Activated naive CD8-positive, alpha-beta T cell treated with anti-CD3 and anti-CD28 coated beads for 36 hours (primary cell): Measurements from ENCODE around the gene SLC39A2. TPM values are rescaled to one million over a fixed set of nuclear protein-coding genes. Genes with fewer than 3 reads are reported as not detected.

ENCODE experiments used
- DNase-seq: peaks from one replicate; pipeline ENCODE4 v3.0.0; 2021
- H3K27ac Mint-ChIP-seq: one replicate; pipeline ENCODE4 v1.8.0; 2022; ENCODE audit warnings: mild to moderate bottlenecking, moderate library complexity, mixed read lengths
- H3K27me3 Mint-ChIP-seq: one replicate; pipeline ENCODE4 v1.8.0; 2022; ENCODE audit warnings: mild to moderate bottlenecking, mixed read lengths
- H3K36me3 Mint-ChIP-seq: one replicate; pipeline ENCODE4 v1.8.0; 2021; ENCODE audit warnings: mild to moderate bottlenecking, mixed read lengths
- H3K4me1 Mint-ChIP-seq: one replicate; pipeline ENCODE4 v1.8.0; 2021; ENCODE audit warnings: mixed read lengths
- H3K4me3 Mint-ChIP-seq: one replicate; pipeline ENCODE4 v1.8.0; 2022; ENCODE audit warnings: mild to moderate bottlenecking, moderate library complexity, mixed read lengths
- H3K9me3 Mint-ChIP-seq: one replicate; pipeline ENCODE4 v1.8.0; 2022; ENCODE audit warnings: mixed read lengths
- total RNA-seq, 2 experiments: library from RNA; stranded (reverse); gene quantifications; one replicate each; pipeline ENCODE4 v1.2.3, GENCODE V29; 2021

Gene SLC39A2
- total RNA-seq, 2 experiments from 2014 or later = 0.36 to 0.54 TPM

DNA sequence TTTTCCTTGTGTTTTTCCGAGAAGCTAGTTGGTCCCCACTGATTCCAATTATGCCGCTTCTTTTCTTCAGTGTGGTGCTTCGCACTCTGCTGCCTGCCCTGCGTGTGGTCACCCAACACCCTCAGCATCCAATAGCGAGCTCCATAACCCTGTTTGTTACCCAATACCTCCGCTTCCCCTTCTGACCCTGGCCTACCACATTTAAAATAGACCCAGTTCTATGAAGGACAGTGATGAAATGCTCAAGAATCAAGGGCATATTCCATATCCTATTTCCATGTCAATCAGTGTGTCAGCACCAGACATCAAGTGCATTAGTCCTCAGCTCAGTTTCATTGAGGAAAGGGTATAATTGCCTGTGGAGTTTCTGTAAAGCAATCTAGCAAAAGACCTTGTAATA is 16.2 kb downstream of the SLC39A2 start:
- H3K9me3 Mint-ChIP-seq = no peaks in the 10 kb centered on the region
- no peaks in the 10 kb centered on the region for H3K4me1 Mint-ChIP-seq
- no peak for DNase-seq
- H3K27ac Mint-ChIP-seq = no peak overlapping the region
- H3K4me3 Mint-ChIP-seq = no peak overlapping the region
- H3K27me3 Mint-ChIP-seq = peaks cover 18% of the 10 kb centered on the region
- no peaks in the 10 kb centered on the region for H3K36me3 Mint-ChIP-seq

DNA sequence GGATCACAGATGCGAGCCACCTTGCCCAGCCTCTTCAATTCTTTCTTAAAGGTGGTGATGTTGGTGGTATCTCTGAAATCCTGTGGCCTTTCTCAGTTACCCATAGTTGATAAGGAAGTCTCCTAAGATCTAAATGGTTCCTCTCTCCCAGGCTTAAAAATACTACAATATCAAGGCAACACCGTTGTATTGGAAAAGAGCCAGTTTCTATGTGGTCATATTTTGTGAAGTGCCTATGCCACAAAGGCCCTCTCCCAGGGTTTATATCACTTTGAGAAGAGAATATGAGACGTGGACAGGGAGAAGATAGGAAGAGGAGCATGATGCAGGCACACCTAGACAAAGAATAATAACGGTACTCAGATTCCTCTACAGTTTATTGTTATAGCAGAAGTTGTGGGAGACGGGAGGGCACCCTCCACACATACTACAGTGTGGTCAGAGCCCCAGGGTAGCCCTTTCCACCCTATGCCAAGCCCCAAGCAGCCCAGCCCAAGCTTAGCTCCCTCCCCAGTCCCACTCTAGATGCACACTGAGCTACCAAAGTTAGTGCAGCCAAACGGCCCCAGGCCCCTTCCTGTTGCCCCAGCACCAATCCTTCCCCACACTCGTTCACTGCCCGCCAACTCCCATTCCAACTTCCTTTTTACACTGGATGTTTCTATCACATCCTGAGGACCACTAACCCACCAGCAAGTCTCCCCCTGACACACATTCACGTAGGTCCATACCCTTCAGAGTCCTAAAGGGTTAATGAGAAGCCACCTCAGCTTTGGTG is 17.5 kb downstream of the SLC39A2 start:
- H3K9me3 Mint-ChIP-seq = no peaks in the 10 kb centered on the region
- DNase-seq = no peak
- no peak overlapping the region for H3K27ac Mint-ChIP-seq
- H3K4me3 Mint-ChIP-seq = no peak overlapping the region
- no peaks in the 10 kb centered on the region for H3K4me1 Mint-ChIP-seq
- no peaks in the 10 kb centered on the region for H3K36me3 Mint-ChIP-seq
- H3K27me3 Mint-ChIP-seq = peaks cover 13% of the 10 kb centered on the region

DNA sequence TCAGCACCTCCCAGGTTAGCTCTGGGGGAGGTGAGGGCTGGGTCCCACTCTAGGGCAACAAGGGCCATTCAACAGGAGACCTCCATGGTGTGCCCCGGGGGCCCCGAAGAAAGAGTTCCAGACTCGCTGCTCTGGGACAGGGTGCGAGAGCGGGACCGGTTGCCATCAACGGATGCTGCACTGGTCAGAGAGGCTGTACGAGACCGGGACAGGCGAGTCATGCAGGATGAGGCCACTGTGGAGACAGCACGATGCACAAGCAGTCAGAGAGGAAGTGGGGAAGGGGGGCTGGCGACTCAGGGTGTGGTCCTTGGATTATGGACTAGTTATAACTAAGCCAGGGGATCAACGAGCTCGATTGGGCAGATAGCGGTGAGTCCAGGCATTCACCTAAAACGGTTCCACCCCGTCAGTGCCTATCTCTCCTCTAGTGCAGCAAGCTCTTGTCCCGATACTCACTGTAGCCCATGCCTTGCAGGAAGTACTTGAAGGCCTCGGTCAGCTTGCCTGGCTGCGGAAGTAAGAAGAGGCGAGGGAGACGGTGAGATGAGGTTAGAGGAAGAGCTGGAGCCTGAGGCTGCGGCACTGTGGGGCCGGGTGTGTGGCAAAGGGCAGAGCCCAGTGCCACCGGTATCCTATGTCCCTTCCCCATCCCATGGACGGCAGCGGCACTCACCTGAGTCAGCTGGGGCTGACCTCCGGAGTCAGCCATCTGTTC is 18.6 kb downstream of the SLC39A2 start:
- Mint-ChIP-seq H3K27ac (no peak overlapping the region), H3K4me3 (no peak overlapping the region), H3K4me1 (no peaks in the 10 kb centered on the region), H3K9me3 (no peaks in the 10 kb centered on the region), H3K36me3 (no peaks in the 10 kb centered on the region), H3K27me3 (peaks cover 4% of the 10 kb centered on the region)
- DNase-seq = no peak

DNA sequence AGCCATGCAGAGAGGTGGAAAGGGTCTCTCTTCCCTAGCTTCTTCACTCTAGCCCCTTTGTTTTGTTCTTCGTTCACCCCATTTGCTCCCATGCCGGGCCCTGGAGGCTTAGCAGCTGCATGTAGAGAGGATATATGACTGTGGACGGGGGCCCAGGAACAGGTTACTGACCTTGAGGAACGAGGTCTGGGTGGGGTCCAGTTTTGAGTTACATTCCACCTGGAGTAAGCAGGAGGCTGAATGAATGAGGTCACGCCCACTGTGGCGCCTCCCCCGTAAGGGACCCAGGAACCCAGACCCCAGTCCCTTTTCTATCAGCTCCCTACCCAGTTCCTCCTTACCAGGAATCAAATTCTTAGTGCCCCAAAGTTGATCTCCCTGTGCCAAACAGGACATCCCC is 19.2 kb downstream of the SLC39A2 start:
- peaks cover 4% of the 10 kb centered on the region for H3K27me3 Mint-ChIP-seq
- no peak overlapping the region for H3K4me3 Mint-ChIP-seq
- no peaks in the 10 kb centered on the region for H3K4me1 Mint-ChIP-seq
- no peak for DNase-seq
- H3K9me3 Mint-ChIP-seq = no peaks in the 10 kb centered on the region
- no peaks in the 10 kb centered on the region for H3K36me3 Mint-ChIP-seq
- H3K27ac Mint-ChIP-seq = no peak overlapping the region

DNA sequence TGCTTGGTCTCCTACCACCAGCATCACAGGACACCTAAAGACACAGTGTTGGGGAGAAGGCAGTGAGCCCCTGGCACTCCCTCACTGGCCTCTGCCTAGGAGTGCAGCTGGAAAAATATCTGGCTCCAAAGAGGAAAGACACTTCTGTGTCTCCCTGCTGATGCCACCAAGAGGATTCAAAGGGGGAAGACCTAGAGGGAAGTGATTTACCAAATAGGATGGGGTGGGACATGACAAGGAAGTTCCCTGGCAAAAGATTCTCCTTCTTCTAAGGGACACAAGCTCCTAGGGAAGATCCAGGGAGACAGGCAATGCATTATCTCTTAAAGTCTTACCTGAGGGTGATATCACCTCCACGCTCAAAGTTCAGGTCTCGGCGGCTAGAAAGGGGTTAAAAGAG is 19.7 kb downstream of the SLC39A2 start:
- H3K27ac Mint-ChIP-seq = no peak overlapping the region
- no peaks in the 10 kb centered on the region for H3K36me3 Mint-ChIP-seq
- H3K27me3 Mint-ChIP-seq = peaks cover 3% of the 10 kb centered on the region
- no peaks in the 10 kb centered on the region for H3K9me3 Mint-ChIP-seq
- no peak for DNase-seq
- no peak overlapping the region for H3K4me3 Mint-ChIP-seq
- H3K4me1 Mint-ChIP-seq = peaks cover under 1% of the 10 kb centered on the region

DNA sequence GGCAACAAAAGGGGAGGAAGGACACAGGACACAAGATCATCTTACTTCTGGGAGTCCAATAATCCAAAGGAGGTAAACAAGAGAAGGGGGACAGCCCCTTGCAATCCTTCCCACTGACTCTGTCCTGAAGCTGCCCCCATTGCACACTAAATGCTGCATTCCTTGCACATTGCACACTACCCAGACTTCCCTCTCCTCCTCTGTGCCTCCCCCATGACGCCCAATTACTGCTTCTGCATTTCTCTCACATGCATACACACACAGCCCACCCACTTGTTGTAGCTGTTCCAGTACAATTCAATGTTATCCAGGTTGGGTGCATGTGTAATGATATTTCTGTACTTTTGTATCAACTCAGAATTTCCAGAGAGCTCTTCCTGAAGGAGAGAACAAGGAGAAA is 20.3 kb downstream of the SLC39A2 start:
- H3K9me3 Mint-ChIP-seq = no peaks in the 10 kb centered on the region

DNA sequence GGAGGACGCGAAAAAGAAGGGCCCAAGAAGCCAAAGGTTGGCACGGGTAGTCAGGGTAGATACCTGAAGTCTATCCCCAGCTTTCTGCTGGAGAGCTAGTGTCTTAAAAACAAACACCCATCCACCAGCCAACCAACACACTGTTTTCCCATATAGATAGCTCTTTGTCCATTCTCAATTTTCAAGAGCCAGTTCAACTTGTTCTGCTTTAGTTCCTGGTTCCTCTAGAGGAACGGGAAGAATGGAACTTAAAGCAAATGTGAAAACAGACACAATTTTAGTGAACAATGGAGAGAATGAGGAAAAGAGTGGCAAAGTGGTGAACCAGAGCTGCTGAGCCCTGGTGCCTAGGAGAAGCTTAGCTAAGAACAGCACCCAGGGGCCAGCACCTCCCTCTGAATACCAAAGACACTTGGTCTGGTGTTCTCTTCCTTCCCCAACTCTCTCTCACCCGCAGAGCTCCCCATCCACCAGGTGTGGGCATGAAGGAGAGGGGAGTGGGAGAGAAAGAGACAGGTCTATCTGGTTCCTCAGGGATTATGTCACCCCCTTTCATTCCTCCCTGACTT is 22.0 kb downstream of the SLC39A2 start:
- no peaks in the 10 kb centered on the region for H3K9me3 Mint-ChIP-seq
- no peak for DNase-seq
- no peaks in the 10 kb centered on the region for H3K36me3 Mint-ChIP-seq
- no peak overlapping the region for H3K27ac Mint-ChIP-seq
- no peaks in the 10 kb centered on the region for H3K27me3 Mint-ChIP-seq
- H3K4me3 Mint-ChIP-seq = no peak overlapping the region
- peaks cover 6% of the 10 kb centered on the region for H3K4me1 Mint-ChIP-seq

More for the DNA sequence above, 20.3 kb downstream of the SLC39A2 start:
- H3K4me3 Mint-ChIP-seq = no peak overlapping the region
- peaks cover 6% of the 10 kb centered on the region for H3K4me1 Mint-ChIP-seq
- no peak for DNase-seq
- H3K27ac Mint-ChIP-seq = no peak overlapping the region
- H3K36me3 Mint-ChIP-seq = no peaks in the 10 kb centered on the region
- H3K27me3 Mint-ChIP-seq = no peaks in the 10 kb centered on the region

DNA sequence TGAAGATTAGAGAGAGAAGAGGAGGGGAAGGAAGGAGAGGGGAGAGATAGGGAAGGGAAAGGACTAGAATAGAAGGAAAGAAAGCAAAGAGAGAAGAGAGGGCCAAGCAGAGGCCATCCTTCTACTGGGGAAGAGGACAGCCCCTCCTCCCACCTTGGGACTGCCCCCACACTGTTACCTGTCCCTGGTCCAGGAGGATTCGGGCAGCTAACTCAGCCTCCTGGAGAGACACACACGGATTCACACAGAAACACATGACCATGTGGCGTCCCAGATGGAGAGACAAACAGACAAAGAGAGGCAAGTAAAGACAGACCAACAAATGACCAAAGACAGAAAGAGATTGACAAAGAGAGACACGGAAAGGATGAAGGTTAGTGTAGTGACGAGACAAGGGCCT is 23.6 kb downstream of the SLC39A2 start:
- H3K27ac Mint-ChIP-seq = no peak overlapping the region
- peaks cover 6% of the 10 kb centered on the region for H3K4me1 Mint-ChIP-seq
- no peaks in the 10 kb centered on the region for H3K27me3 Mint-ChIP-seq
- DNase-seq = no peak
- no peak overlapping the region for H3K4me3 Mint-ChIP-seq
- no peaks in the 10 kb centered on the region for H3K36me3 Mint-ChIP-seq
- no peaks in the 10 kb centered on the region for H3K9me3 Mint-ChIP-seq

DNA sequence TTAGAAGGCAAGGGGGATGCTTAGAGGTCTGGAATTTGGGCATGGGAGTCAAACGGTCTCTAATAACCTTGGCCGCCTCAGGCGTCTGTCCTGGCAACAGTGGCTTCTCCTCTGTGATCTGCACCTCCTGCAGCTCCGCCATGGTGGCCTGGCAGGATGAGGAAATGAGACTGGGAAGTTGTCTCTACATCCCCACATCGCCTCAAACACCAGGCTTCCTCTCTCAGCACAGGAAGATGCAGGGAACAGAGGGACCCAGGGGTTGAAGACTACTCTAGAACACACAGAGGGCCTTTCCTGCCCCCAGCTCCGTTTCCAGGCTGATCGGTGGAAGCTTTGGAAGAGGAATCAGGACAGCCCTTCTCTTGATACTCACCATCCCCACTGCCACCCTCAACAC is 24.1 kb downstream of the SLC39A2 start:
- Mint-ChIP-seq H3K27me3 (no peaks in the 10 kb centered on the region), H3K36me3 (no peaks in the 10 kb centered on the region), H3K4me1 (peaks cover 6% of the 10 kb centered on the region), H3K27ac (no peak overlapping the region), H3K9me3 (no peaks in the 10 kb centered on the region), H3K4me3 (no peak overlapping the region)
- DNase-seq = no peak

DNA sequence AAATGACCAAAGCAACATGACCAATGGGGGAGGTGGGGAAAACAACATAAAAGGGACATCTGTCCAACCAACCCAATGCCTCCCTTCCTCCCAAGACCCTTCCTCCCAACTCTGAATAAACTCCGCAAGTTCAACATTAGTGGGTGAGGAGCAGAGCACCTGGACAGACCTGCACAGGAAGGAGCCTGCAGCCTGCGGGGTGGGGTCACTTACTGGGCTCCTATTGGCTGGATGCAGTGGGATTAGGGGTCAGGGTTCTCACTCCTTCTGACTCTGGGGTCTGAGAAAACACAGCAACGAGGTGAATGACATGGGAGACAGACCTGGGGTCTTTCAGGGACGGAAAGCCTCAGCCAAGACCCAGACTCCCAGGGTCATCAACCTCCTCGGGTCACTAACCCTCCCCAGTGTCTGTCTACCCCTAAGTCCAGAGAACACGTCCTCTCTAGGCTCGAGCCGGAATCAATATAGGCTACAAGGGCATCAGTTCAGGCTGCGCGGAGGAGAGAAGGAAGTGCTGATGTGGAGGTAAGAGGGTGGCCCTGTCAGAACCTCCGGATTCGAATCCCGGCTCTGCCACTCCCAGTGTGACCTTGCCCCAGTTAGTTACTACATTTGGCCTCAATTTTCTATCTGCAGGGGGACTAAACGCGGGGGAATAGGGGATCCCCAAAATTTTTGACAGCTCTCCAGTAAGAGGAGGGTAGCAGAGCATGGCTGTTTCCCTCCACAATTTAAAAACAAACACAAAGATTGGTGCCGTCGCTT is 24.9 kb downstream of the SLC39A2 start:
- no peaks in the 10 kb centered on the region for H3K36me3 Mint-ChIP-seq
- H3K27ac Mint-ChIP-seq = no peak overlapping the region
- no peaks in the 10 kb centered on the region for H3K27me3 Mint-ChIP-seq
- H3K4me3 Mint-ChIP-seq = peak overlapping the region; percentile 73
- no peaks in the 10 kb centered on the region for H3K9me3 Mint-ChIP-seq
- peaks cover 6% of the 10 kb centered on the region for H3K4me1 Mint-ChIP-seq
- no peak for DNase-seq

DNA sequence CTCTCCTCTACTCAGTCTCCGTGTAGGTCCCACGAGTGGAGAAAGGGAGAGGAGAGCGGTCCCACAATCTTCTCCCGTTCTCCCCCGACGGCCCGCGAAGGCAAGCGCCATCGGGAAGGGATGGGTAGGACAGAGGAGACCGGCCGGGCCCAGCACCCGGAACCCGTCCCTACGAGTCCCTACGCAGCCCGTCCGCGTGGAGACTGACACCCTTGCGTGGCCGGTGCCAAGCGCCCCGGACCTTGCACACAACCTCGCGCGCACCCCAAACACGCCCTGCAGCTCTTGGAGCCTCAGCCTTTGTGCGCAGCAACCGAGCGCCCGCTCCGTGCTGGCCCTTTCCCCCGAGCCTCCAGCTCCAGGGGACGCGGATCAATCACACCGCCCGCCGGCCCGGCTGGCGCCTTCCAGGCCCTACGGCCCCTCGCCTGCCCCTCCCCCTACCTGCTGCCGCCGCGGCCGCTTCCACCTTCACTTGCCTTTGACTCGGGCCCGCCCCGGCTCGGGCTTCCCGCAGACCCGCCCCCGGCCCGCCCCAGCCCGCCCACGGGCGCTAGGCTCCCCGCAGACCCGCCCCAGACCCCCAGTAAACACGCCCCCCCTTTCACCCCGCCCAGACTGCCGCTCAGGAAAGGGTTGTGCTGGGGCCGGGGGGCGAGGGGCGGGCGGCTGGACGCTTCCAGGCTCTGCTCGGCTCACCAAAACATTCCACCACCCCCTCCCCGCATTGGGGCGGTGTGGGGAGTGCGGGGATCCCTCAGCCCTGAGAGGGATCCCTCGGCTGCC is 25.7 kb downstream of the SLC39A2 start, which contains the start of gene NDRG2:
Gene NDRG2, minus strand, starts transcription at position 477 of the 786 bp plus-strand sequence. CDS start 1,746 bp downstream, outside the sequence.
- Mint-ChIP-seq H3K9me3 (no peaks in the 10 kb centered on the region), H3K27me3 (no peaks in the 10 kb centered on the region), H3K4me1 (peaks cover 6% of the 10 kb centered on the region), H3K36me3 (no peaks in the 10 kb centered on the region), H3K4me3 (peak within 1 kb of the TSS; percentile 77), H3K27ac (no peak within 1 kb of the TSS)
- DNase-seq = peak; percentile 64

DNA sequence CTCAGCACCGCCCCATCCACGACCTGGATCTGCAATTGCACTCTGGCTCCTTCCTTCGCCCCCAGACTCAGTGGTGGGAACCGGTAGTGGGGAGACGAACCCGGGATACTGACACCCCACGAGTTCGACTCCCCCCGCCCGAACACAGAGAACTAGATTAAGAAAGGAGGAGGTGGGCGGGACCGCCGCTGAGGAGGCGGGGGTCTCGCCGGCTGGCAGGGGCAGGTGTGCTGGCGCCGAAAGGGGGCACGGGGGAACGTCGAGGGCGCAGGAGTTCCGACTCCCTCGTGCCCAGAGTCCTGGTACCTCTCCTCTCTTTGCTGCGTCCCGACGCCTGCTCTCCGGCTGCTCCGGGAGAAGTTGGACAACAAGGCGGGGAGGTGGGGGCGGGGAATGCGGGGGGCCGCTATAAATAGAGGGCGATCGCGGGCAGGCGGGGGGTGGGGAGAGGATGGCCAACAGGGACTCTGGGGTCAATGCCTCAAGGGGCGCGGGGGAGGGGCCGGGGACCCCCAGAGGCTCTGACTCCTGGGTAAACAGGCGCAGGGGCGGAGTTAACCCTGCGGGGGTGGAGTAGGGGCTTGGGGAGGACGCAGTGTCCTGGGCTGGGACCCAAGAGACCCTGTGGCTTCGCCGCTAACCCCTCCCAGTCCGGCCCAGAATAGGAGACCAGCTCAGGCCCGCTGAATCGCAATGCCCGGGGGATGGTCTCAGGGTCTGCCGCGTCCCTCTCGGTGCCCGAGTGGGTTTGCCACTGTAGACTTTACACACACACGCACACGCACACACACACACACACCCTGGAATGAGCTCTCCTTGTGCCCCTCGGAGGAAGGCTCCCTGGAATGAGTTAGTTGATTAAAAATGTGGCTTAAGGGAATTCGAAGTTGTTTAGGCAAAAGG is 26.5 kb downstream of the SLC39A2 start:
- H3K4me3 Mint-ChIP-seq = peak overlapping the region; percentile 77
- H3K27ac Mint-ChIP-seq = no peak overlapping the region
- no peaks in the 10 kb centered on the region for H3K36me3 Mint-ChIP-seq
- DNase-seq = no peak
- no peaks in the 10 kb centered on the region for H3K27me3 Mint-ChIP-seq
- H3K9me3 Mint-ChIP-seq = no peaks in the 10 kb centered on the region
- H3K4me1 Mint-ChIP-seq = peaks cover 6% of the 10 kb centered on the region

DNA sequence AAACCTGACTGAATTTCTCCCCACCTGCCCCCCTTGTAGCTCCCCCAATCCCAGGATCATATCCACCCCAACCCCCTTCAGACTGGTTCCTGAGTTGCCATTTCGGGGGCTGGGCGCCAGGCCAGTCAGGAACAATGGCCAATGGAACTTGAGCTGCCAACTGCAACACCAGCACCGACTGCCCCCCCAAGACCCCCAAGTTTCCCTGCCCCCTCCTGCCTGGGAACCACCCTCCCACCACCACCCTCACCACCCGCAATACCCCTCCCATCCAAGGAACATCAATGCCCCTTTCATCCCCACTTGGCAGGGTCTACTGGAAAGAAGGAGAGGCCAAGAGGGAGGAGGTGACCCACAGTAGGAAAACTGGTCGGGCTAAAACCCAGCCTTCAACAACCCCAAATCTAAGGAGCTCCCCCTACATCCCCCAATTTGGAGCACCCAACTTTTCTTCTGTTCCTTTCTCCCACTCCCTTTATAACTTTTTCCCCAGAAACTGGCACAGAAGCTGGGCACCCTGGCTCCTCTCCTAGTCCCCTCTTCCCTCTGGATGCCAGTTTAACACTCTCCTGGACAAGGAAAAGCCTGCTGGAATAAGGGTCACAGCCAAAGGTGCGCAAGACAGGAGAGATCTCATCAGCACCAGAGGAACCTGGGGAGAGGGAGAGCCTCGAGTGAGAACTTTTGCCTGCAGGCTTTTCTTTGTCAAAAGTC is 27.3 kb downstream of the SLC39A2 start:
- Mint-ChIP-seq H3K4me1 (peaks cover 6% of the 10 kb centered on the region), H3K4me3 (no peak overlapping the region), H3K27me3 (no peaks in the 10 kb centered on the region), H3K27ac (no peak overlapping the region), H3K36me3 (no peaks in the 10 kb centered on the region), H3K9me3 (no peaks in the 10 kb centered on the region)
- DNase-seq = no peak
